ENCODE measurements around the gene DNASE1L1. TPM values are rescaled to one million over a fixed set of nuclear protein-coding genes. Genes with fewer than 3 reads are reported as not detected.

Gene DNASE1L1
- total and polyA plus RNA-seq, 2 donors (not counting 1 experiment from before 2014, with no cell fraction given): 24.6 to 49.2 TPM

- no peaks in the 10 kb centered on the region for H3K27me3 Mint-ChIP-seq
- Histone ChIP-seq H3K27me3 (replicated peaks in 1 of 4; ENCODE audit: control extremely low read depth in 1 of 4, control insufficient read depth in 3 of 4, insufficient read depth in 4 of 4, low read length in 3 of 4) (no peaks in the 10 kb centered on the region), H3K79me2 (ENCODE audit: control insufficient read depth, insufficient read depth, low read length) (peaks cover 33% of the 10 kb centered on the region), H3K4me1 (ENCODE audit: control insufficient read depth in 2 of 2, insufficient read depth in 2 of 2, low read length in 2 of 2) (no peaks in the 10 kb centered on the region), H3K4me2 (replicated peaks; ENCODE audit: low read depth, low read length, poor library complexity, severe bottlenecking) (no peak overlapping the region), H2AFZ (ENCODE audit: insufficient read depth, low read depth, low read length, poor library complexity, severe bottlenecking) (no peak overlapping the region), H4K20me1 (ENCODE audit: control insufficient read depth, insufficient read depth, low read length, poor library complexity, severe bottlenecking) (peaks cover 84% of the 10 kb centered on the region), H3K36me3 (replicated peaks in 1 of 2; ENCODE audit: control extremely low read depth in 1 of 2, control insufficient read depth in 1 of 2, extremely low read depth in 1 of 2, insufficient read depth in 2 of 2, low read length in 1 of 2) (peaks cover 0 to 83% of the 10 kb centered on the region in 2 experiments), H3K4me3 (ENCODE audit: control extremely low read depth in 1 of 5, extremely low read depth in 1 of 5, insufficient read depth in 1 of 5, low read depth in 2 of 5, low read length in 4 of 5) (no peak overlapping the region), H3K9ac (ENCODE audit: low read length) (no peak overlapping the region), H3K27ac (ENCODE audit: low read length in 2 of 2) (no peak overlapping the region), H3K9me3 (ENCODE audit: control extremely low read depth in 1 of 3, control insufficient read depth in 2 of 3, insufficient read depth in 1 of 3, low read length in 2 of 3) (no peaks in the 10 kb centered on the region)
- CTCF ChIA-PET: no interaction called here
- DNase-seq (no peak), ATAC-seq (ENCODE audit: low read depth) (no peak)
- TF ChIP-seq EZH2 (IDR thresholded peaks at IDR 0.05; ENCODE audit: borderline replicate concordance, insufficient read depth, low read depth, low read length, poor library complexity, severe bottlenecking): no peak
- TF ChIP-seq CTCF (IDR thresholded peaks at IDR 0.05): no peak
- 99% methylated on average over 14 of the region's 34 CpGs for WGBS (ENCODE audit: insufficient coverage)
- no peaks in the 10 kb centered on the region for H3K9me3 Mint-ChIP-seq (ENCODE audit: insufficient read depth)
- H3K4me1 Mint-ChIP-seq: peaks cover 4% of the 10 kb centered on the region
- H3K27ac Mint-ChIP-seq: no peak overlapping the region
- no peak overlapping the region for H3K4me3 Mint-ChIP-seq
- POLR2A ChIA-PET: no interaction called here
- intact Hi-C loops (cut with micrococcal nuclease): no loop called here
These were observed 48.8 kb downstream of the DNASE1L1 start for GRCh38 chrX:154360155-154360713.

- WGBS (ENCODE audit: insufficient coverage): 97% methylated on average over 20 of the region's 41 CpGs
- peaks cover 0 to 81% of the 10 kb centered on the region in 2 experiments for H3K36me3 ChIP-seq (replicated peaks in 1 of 2; ENCODE audit: control extremely low read depth in 1 of 2, control insufficient read depth in 1 of 2, extremely low read depth in 1 of 2, insufficient read depth in 2 of 2, low read length in 1 of 2)
- no peak for TF ChIP-seq EZH2 (IDR thresholded peaks at IDR 0.05; ENCODE audit: borderline replicate concordance, insufficient read depth, low read depth, low read length, poor library complexity, severe bottlenecking)
- TF ChIP-seq CTCF (IDR thresholded peaks at IDR 0.05): no peak
- H3K9me3 ChIP-seq (ENCODE audit: control extremely low read depth in 1 of 3, control insufficient read depth in 2 of 3, insufficient read depth in 1 of 3, low read length in 2 of 3): no peaks in the 10 kb centered on the region
- no peak for ATAC-seq (ENCODE audit: low read depth)
- H3K27ac Mint-ChIP-seq: no peak overlapping the region
- no peak overlapping the region for H3K9ac ChIP-seq (ENCODE audit: low read length)
- H3K4me3 ChIP-seq (ENCODE audit: control extremely low read depth in 1 of 5, extremely low read depth in 1 of 5, insufficient read depth in 1 of 5, low read depth in 2 of 5, low read length in 4 of 5): no peak overlapping the region
- H4K20me1 ChIP-seq (ENCODE audit: control insufficient read depth, insufficient read depth, low read length, poor library complexity, severe bottlenecking): peaks cover 81% of the 10 kb centered on the region
- H3K4me3 Mint-ChIP-seq: no peak overlapping the region
- DNase-seq: no peak
- POLR2A ChIA-PET: no interaction called here
- H3K79me2 ChIP-seq (ENCODE audit: control insufficient read depth, insufficient read depth, low read length): peaks cover 31% of the 10 kb centered on the region
- H2AFZ ChIP-seq (ENCODE audit: insufficient read depth, low read depth, low read length, poor library complexity, severe bottlenecking): no peak overlapping the region
- H3K9me3 Mint-ChIP-seq (ENCODE audit: insufficient read depth): no peaks in the 10 kb centered on the region
- H3K27me3 Mint-ChIP-seq: no peaks in the 10 kb centered on the region
- CTCF ChIA-PET: no interaction called here
- peaks cover 4% of the 10 kb centered on the region for H3K4me1 Mint-ChIP-seq
- no peak overlapping the region for H3K27ac ChIP-seq (ENCODE audit: low read length in 2 of 2)
- intact Hi-C loops (cut with micrococcal nuclease): no loop called here
- no peak overlapping the region for H3K4me2 ChIP-seq (replicated peaks; ENCODE audit: low read depth, low read length, poor library complexity, severe bottlenecking)
- H3K27me3 ChIP-seq (replicated peaks in 1 of 4; ENCODE audit: control extremely low read depth in 1 of 4, control insufficient read depth in 3 of 4, insufficient read depth in 4 of 4, low read length in 3 of 4): no peaks in the 10 kb centered on the region
- H3K4me1 ChIP-seq (ENCODE audit: control insufficient read depth in 2 of 2, insufficient read depth in 2 of 2, low read length in 2 of 2): no peaks in the 10 kb centered on the region
These were observed 49.5 kb downstream of the DNASE1L1 start for GRCh38 chrX:154359362-154360154.

Measured in B cell (primary cell).